ENCODE measurements around the gene SNAPC3.

The SNAPC3 gene

GRCh38 chr9:15453956-15454355, 31.3 kb downstream of the SNAPC3 start:
- no peak for TF ChIP-seq CTCF (IDR thresholded peaks at IDR 0.05; ENCODE audit: borderline replicate concordance, control extremely low read depth, extremely low read depth, insufficient read depth, missing control alignments)
- in situ Hi-C loops (cut with MboI; ENCODE audit: low sequenced_read_pairs, unreplicated experiment) = no loop called here
- no peak for DNase-seq (ENCODE audit: low spot score)

GRCh38 chr9:15461056-15461455, 38.4 kb downstream of the SNAPC3 start:
- DNase-seq (ENCODE audit: low spot score) = no peak
- in situ Hi-C loops (cut with MboI; ENCODE audit: low sequenced_read_pairs, unreplicated experiment) = no loop called here
- TF ChIP-seq CTCF (IDR thresholded peaks at IDR 0.05; ENCODE audit: borderline replicate concordance, control extremely low read depth, extremely low read depth, insufficient read depth, missing control alignments) = no peak

GRCh38 chr9:15461601-15462000, 38.9 kb downstream of the SNAPC3 start:
- in situ Hi-C loops (cut with MboI; ENCODE audit: low sequenced_read_pairs, unreplicated experiment) = no loop called here
- no peak for DNase-seq (ENCODE audit: low spot score)
- TF ChIP-seq CTCF (IDR thresholded peaks at IDR 0.05; ENCODE audit: borderline replicate concordance, control extremely low read depth, extremely low read depth, insufficient read depth, missing control alignments) = no peak

- DNase-seq (ENCODE audit: low spot score) = no peak
- in situ Hi-C loops (cut with MboI; ENCODE audit: low sequenced_read_pairs, unreplicated experiment) = no loop called here
- TF ChIP-seq CTCF (IDR thresholded peaks at IDR 0.05; ENCODE audit: borderline replicate concordance, control extremely low read depth, extremely low read depth, insufficient read depth, missing control alignments) = no peak
Observed at GRCh38 chr9:15468145-15468544, 45.5 kb downstream of the SNAPC3 start.

- in situ Hi-C loops (cut with MboI; ENCODE audit: low sequenced_read_pairs, unreplicated experiment) = no loop called here
- TF ChIP-seq CTCF (IDR thresholded peaks at IDR 0.05; ENCODE audit: borderline replicate concordance, control extremely low read depth, extremely low read depth, insufficient read depth, missing control alignments) = no peak
- DNase-seq (ENCODE audit: low spot score) = no peak
Observed at GRCh38 chr9:15469406-15469805, 46.7 kb downstream of the SNAPC3 start.

- DNase-seq (ENCODE audit: low spot score) = no peak
- in situ Hi-C loops (cut with MboI; ENCODE audit: low sequenced_read_pairs, unreplicated experiment) = no loop called here
- no peak for TF ChIP-seq CTCF (IDR thresholded peaks at IDR 0.05; ENCODE audit: borderline replicate concordance, control extremely low read depth, extremely low read depth, insufficient read depth, missing control alignments)
Observed at GRCh38 chr9:15469862-15470261, 47.2 kb downstream of the SNAPC3 start.

Measured in GM13976 (cell line).